Nephron progenitor cell (in vitro differentiated cells): ENCODE measurements around the gene FGF18.
A peak's percentile ranks its signal among the peaks of the same experiment; 100 is the strongest.

Experiments
- DNase-seq: peaks from one replicate; pipeline ENCODE4 v3.0.0; 2021
- H3K27ac Mint-ChIP-seq: 2 replicates; pipeline ENCODE4 v1.8.0; 2021; ENCODE audit warnings: mild to moderate bottlenecking, moderate library complexity, mixed read lengths
- H3K27me3 Mint-ChIP-seq: 2 replicates; pipeline ENCODE4 v1.8.0; 2021; ENCODE audit warnings: mild to moderate bottlenecking, low read depth, mixed read lengths; ENCODE audit not compliant: poor library complexity
- H3K36me3 Mint-ChIP-seq: 2 replicates; pipeline ENCODE4 v1.8.0; 2021; ENCODE audit warnings: low read depth, mixed read lengths
- H3K4me1 Mint-ChIP-seq: 2 replicates; pipeline ENCODE4 v1.8.0; 2021; ENCODE audit warnings: mixed read lengths
- H3K4me3 Mint-ChIP-seq: 2 replicates; pipeline ENCODE4 v1.8.0; 2021; ENCODE audit warnings: mild to moderate bottlenecking, moderate library complexity, mixed read lengths
- H3K9me3 Mint-ChIP-seq: 2 replicates; pipeline ENCODE4 v1.8.0; 2021; ENCODE audit warnings: mild to moderate bottlenecking, moderate library complexity, mixed read lengths
- CTCF ChIP-seq: fragments of 200-600 bp; sonication (generic); IDR thresholded peaks from 2 replicates; pipeline ENCODE4 v1.5.0; 2021; ENCODE audit warnings: antibody characterized with exemption

FGF18 gene

GRCh38 chr5:171429543-171429910, 10.1 kb downstream of the FGF18 start:
- no peak for DNase-seq
- no peak overlapping the region for H3K4me3 Mint-ChIP-seq
- TF ChIP-seq CTCF = no peak
- peaks cover 60% of the 10 kb centered on the region for H3K4me1 Mint-ChIP-seq
- peaks cover 8% of the 10 kb centered on the region for H3K27me3 Mint-ChIP-seq
- no peaks in the 10 kb centered on the region for H3K9me3 Mint-ChIP-seq
- H3K27ac Mint-ChIP-seq = no peak overlapping the region
- peaks cover 25% of the 10 kb centered on the region for H3K36me3 Mint-ChIP-seq

GRCh38 chr5:171431251-171431777, 11.9 kb downstream of the FGF18 start:
- no peak for DNase-seq
- Mint-ChIP-seq H3K27ac (no peak overlapping the region), H3K27me3 (peaks cover 8% of the 10 kb centered on the region), H3K36me3 (peaks cover 33% of the 10 kb centered on the region), H3K9me3 (no peaks in the 10 kb centered on the region), H3K4me3 (no peak overlapping the region), H3K4me1 (peaks cover 61% of the 10 kb centered on the region)
- no peak for TF ChIP-seq CTCF

GRCh38 chr5:171432076-171432475, 12.6 kb downstream of the FGF18 start:
- DNase-seq = no peak
- no peak for TF ChIP-seq CTCF

DNA sequence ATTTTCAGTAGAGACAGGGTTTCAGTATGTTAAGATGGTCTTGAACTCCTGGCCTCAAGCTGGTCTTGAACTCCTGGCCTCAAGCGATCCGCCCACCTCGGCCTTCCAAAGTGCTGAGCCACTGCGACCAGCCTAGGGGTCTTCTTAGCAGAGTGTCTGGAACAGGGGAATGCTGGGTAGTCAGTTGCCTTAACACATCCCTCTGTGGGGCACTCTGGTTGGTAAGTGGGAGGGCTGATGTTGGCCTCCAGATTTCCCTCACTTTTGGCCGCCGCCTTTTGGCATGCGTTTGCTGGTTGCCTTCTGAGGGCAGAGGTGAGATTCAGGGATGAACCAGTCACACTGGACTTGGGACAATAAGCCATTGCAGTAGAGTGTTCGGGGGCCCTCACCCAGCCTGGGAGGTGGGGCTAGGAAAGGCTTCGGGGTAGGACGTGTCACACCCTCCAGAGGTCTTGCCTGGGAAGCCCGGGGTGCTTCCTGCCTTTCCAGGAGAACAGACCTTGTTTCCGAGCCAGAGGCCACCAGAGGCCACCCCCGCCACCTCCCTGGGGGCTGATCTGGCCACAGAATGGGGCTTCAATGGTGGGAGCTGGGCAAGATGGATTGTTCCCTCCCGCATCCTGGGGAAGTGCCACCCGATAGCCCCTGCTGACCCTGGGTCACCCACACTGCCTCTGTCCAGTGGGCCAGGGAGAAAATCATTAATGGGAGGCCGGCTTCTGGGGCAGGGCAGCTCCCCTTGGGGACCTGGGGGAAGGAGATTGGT, 13.3 kb downstream of the FGF18 start:
- Mint-ChIP-seq H3K4me3 (peak overlapping the region; percentile 25), H3K27me3 (peaks cover 18% of the 10 kb centered on the region), H3K27ac (peak overlapping the region; percentile 90), H3K9me3 (no peaks in the 10 kb centered on the region), H3K36me3 (peaks cover 33% of the 10 kb centered on the region), H3K4me1 (peaks cover 61% of the 10 kb centered on the region)
- TF ChIP-seq CTCF = no peak
- DNase-seq = peak; percentile 71

More at GRCh38 chr5:171432076-171432475, 12.6 kb downstream of the FGF18 start:
- Mint-ChIP-seq H3K9me3 (no peaks in the 10 kb centered on the region), H3K4me1 (peaks cover 60% of the 10 kb centered on the region), H3K27ac (no peak overlapping the region), H3K4me3 (no peak overlapping the region), H3K36me3 (peaks cover 33% of the 10 kb centered on the region), H3K27me3 (peaks cover 14% of the 10 kb centered on the region)

- no peaks in the 10 kb centered on the region for H3K9me3 Mint-ChIP-seq
- no peak for TF ChIP-seq CTCF
- peaks cover 14% of the 10 kb centered on the region for H3K27me3 Mint-ChIP-seq
- H3K36me3 Mint-ChIP-seq = peaks cover 27% of the 10 kb centered on the region
- H3K4me3 Mint-ChIP-seq = peak overlapping the region; percentile 25
- H3K4me1 Mint-ChIP-seq = peaks cover 56% of the 10 kb centered on the region
- DNase-seq = no peak
- H3K27ac Mint-ChIP-seq = peak overlapping the region; percentile 90
Observed at GRCh38 chr5:171433352-171433698, 13.9 kb downstream of the FGF18 start.
